ENCODE measurements around the gene TAF4.

The TAF4 gene

DNA sequence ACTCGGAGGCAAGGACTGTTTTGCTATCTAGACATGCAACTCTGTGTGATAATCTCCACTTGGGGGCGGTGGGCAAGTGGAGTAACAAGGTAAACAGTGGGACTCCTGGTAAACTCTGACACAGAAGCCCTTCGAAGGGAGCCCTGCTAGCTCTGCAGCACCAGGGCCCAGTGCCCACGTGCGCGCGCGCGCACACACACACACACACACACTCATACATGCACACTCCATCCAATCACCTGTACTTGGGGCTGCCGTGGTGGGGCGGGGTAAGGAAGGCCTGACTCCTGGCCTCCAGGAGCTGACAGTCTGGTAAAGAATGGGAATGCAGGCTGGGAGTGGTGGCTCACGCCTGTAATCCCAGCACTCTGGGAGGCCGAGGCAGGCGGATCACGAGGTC lies 36.4 kb downstream of the TAF4 start:
- Histone ChIP-seq H3K27me3 (ENCODE audit: insufficient read depth, low read length) (no peaks in the 10 kb centered on the region), H3K4me3 (ENCODE audit: low read depth, low read length) (no peak overlapping the region), H3K27ac (ENCODE audit: low read depth, low read length) (no peak overlapping the region), H3K79me2 (ENCODE audit: control insufficient read depth, insufficient read depth, low read length, unreplicated experiment) (peaks cover 46% of the 10 kb centered on the region), H3K36me3 (ENCODE audit: insufficient read depth, low read length) (no peaks in the 10 kb centered on the region), H2AFZ (ENCODE audit: low read length, unreplicated experiment) (no peak overlapping the region), H3K4me1 (ENCODE audit: control insufficient read depth, insufficient read depth, low read length, unreplicated experiment) (peaks cover 10% of the 10 kb centered on the region)

DNA sequence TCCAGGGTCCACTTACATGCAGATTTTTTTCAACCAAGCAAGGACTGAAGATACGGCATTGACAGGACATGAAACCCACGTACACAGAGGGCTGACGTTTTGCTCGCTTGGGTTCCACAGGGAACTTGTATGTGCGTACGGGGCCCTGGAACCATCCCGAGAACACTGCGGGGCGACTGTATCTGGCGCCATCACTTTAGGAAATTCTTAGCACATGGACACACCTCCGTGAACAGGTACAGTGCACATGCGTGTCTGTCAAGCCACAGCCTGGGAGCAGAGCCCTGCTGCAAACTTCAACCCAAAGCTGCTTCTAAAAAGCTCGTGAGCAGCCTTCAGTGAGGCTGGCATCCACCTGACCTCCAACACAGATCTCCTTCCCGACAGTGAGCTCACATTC lies 37.3 kb downstream of the TAF4 start:
- Histone ChIP-seq H3K4me1 (ENCODE audit: control insufficient read depth, insufficient read depth, low read length, unreplicated experiment) (peaks cover 10% of the 10 kb centered on the region), H3K27ac (ENCODE audit: low read depth, low read length) (no peak overlapping the region), H3K27me3 (ENCODE audit: insufficient read depth, low read length) (no peaks in the 10 kb centered on the region), H3K4me3 (ENCODE audit: low read depth, low read length) (no peak overlapping the region), H2AFZ (ENCODE audit: low read length, unreplicated experiment) (no peak overlapping the region), H3K79me2 (ENCODE audit: control insufficient read depth, insufficient read depth, low read length, unreplicated experiment) (peaks cover 46% of the 10 kb centered on the region), H3K36me3 (ENCODE audit: insufficient read depth, low read length) (no peaks in the 10 kb centered on the region)

DNA sequence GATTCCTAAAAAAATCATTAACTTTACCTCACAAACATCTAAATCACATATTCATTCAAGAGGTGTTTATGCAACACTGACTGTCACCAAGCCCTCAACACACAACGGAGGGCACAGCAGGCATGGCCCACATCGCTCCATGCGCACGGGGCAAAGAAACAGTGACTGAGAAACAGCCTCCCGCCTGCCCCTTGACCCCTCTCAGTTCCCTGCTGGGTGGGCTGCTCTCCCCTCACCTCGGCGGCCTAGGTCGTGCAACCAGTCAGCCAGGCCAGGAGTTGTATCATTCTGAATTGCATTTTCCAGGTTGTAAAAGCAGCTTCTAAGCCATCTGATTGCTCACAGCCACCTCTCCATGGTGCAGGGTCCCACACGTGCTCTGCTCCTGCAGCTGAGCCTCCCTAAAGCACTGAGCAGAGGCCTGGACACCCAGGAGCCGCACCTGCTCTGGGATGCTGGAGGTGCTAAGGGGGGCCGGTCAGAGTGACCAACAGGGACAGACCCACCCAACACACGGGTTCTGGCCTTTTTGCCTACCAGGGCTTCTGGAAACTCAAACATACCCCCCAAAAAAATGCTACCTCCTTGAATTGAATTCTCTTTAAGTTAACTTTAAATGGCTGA lies 37.9 kb downstream of the TAF4 start:
- H3K4me1 ChIP-seq (ENCODE audit: control insufficient read depth, insufficient read depth, low read length, unreplicated experiment) = peaks cover 10% of the 10 kb centered on the region
- H2AFZ ChIP-seq (ENCODE audit: low read length, unreplicated experiment) = no peak overlapping the region
- no peak overlapping the region for H3K27ac ChIP-seq (ENCODE audit: low read depth, low read length)
- H3K79me2 ChIP-seq (ENCODE audit: control insufficient read depth, insufficient read depth, low read length, unreplicated experiment) = peaks cover 42% of the 10 kb centered on the region
- H3K4me3 ChIP-seq (ENCODE audit: low read depth, low read length) = no peak overlapping the region
- H3K36me3 ChIP-seq (ENCODE audit: insufficient read depth, low read length) = no peaks in the 10 kb centered on the region
- no peaks in the 10 kb centered on the region for H3K27me3 ChIP-seq (ENCODE audit: insufficient read depth, low read length)

DNA sequence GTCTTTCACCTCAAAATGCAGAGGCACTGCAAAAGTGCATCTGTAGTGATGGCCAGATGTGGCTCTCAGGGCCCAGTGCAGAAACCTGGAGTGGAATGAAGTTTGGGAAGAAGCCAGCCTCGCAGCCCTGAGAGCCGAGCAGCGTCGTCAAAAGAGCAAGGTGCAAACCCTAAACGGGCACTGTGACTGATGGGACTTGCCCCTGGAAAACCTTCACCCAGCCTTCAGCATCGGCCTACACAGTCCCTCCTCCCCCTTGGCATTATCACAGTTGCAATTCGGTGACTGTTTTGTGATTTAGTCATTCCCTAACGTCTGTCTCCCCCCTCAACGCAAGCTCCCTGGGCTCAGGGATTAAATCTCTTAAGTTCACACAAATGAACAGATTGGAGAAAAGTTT lies 38.6 kb downstream of the TAF4 start:
- Histone ChIP-seq H3K36me3 (ENCODE audit: insufficient read depth, low read length) (no peaks in the 10 kb centered on the region), H3K79me2 (ENCODE audit: control insufficient read depth, insufficient read depth, low read length, unreplicated experiment) (peaks cover 46% of the 10 kb centered on the region), H3K27ac (ENCODE audit: low read depth, low read length) (no peak overlapping the region), H3K27me3 (ENCODE audit: insufficient read depth, low read length) (no peaks in the 10 kb centered on the region), H3K4me3 (ENCODE audit: low read depth, low read length) (no peak overlapping the region), H2AFZ (ENCODE audit: low read length, unreplicated experiment) (no peak overlapping the region), H3K4me1 (ENCODE audit: control insufficient read depth, insufficient read depth, low read length, unreplicated experiment) (peaks cover 10% of the 10 kb centered on the region)

DNA sequence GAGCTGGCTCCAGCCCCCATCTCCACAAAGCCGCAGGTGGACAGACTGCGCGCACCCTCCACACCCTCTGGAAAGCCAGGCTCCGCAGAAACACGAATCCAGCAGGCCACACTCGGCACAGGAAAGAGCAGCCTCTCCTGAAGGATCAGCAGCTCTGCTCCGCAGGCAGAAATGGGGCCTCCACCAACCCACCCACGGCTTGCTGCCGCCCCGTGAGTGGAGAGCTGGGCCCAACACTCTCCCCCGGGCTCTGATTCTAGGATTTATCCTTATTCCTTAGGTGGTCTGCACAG lies 39.2 kb downstream of the TAF4 start:
- Histone ChIP-seq H3K36me3 (ENCODE audit: insufficient read depth, low read length) (no peaks in the 10 kb centered on the region), H3K4me3 (ENCODE audit: low read depth, low read length) (no peak overlapping the region), H3K27ac (ENCODE audit: low read depth, low read length) (no peak overlapping the region), H3K4me1 (ENCODE audit: control insufficient read depth, insufficient read depth, low read length, unreplicated experiment) (peaks cover 10% of the 10 kb centered on the region), H3K79me2 (ENCODE audit: control insufficient read depth, insufficient read depth, low read length, unreplicated experiment) (peaks cover 44% of the 10 kb centered on the region), H3K27me3 (ENCODE audit: insufficient read depth, low read length) (no peaks in the 10 kb centered on the region), H2AFZ (ENCODE audit: low read length, unreplicated experiment) (no peak overlapping the region)

DNA sequence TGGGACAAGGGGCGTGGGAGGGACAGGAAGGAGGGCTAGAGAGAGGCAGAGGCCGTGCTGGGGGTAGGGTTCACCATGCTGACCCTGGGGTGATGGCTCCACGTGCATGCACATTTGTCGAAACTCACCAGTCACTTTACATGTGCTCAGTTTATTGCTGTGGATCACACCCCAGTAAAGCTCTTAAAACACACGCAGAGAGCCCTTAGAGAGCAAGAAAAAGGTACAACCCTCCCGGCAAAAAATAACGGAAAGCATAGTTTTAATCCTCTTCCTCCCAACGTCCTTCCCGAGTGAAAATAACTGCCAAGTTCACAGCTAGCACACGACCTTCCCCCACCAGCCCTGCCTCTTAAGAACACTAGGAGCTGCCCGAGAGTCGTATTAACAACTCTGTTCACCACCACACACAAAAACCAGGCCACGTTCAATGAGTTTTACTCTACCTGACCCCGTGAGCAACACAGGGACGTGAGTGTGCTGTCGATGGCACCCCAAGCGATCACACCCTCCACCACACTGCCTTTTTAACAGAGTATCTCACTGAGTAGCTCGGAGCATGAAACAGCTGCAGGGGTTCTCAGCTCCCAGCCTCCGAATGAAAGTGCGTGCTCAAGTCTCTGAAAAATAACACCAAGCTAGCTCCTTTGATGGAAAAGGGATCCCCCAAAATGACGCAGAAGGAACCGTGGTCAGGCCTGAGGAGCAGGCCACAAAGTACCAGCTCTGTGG lies 39.7 kb downstream of the TAF4 start:
- H3K79me2 ChIP-seq (ENCODE audit: control insufficient read depth, insufficient read depth, low read length, unreplicated experiment) = peaks cover 46% of the 10 kb centered on the region
- no peaks in the 10 kb centered on the region for H3K27me3 ChIP-seq (ENCODE audit: insufficient read depth, low read length)
- H2AFZ ChIP-seq (ENCODE audit: low read length, unreplicated experiment) = no peak overlapping the region
- H3K36me3 ChIP-seq (ENCODE audit: insufficient read depth, low read length) = no peaks in the 10 kb centered on the region
- H3K27ac ChIP-seq (ENCODE audit: low read depth, low read length) = no peak overlapping the region
- peaks cover 10% of the 10 kb centered on the region for H3K4me1 ChIP-seq (ENCODE audit: control insufficient read depth, insufficient read depth, low read length, unreplicated experiment)
- peak overlapping the region; percentile 21; the same call in 1 of the 2 replicates for H3K4me3 ChIP-seq (ENCODE audit: low read depth, low read length)

DNA sequence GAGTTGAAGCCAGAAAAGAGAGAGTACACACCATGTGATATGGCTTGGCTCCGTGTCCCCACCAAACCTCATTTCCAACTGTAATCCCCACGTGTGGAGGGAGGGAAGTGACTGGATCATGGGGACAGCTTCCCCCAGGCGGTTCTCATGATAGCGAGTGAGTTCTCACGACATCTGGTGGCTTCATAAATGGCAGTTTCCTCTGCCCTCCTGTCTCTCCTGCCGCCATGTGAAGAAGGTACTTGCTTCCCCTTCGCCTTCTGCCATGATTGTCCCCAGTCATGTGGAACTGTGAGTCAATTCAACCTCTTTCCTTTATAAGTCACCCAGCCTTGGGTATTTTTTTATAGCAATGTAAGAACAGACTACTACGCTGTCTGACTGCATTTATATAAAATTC lies 40.3 kb downstream of the TAF4 start:
- Histone ChIP-seq H3K79me2 (ENCODE audit: control insufficient read depth, insufficient read depth, low read length, unreplicated experiment) (peaks cover 44% of the 10 kb centered on the region), H3K27me3 (ENCODE audit: insufficient read depth, low read length) (no peaks in the 10 kb centered on the region), H3K4me1 (ENCODE audit: control insufficient read depth, insufficient read depth, low read length, unreplicated experiment) (peaks cover 10% of the 10 kb centered on the region), H3K36me3 (ENCODE audit: insufficient read depth, low read length) (no peaks in the 10 kb centered on the region), H2AFZ (ENCODE audit: low read length, unreplicated experiment) (no peak overlapping the region), H3K27ac (ENCODE audit: low read depth, low read length) (no peak overlapping the region), H3K4me3 (ENCODE audit: low read depth, low read length) (peak overlapping the region; percentile 21; the same call in 1 of the 2 replicates)

DNA sequence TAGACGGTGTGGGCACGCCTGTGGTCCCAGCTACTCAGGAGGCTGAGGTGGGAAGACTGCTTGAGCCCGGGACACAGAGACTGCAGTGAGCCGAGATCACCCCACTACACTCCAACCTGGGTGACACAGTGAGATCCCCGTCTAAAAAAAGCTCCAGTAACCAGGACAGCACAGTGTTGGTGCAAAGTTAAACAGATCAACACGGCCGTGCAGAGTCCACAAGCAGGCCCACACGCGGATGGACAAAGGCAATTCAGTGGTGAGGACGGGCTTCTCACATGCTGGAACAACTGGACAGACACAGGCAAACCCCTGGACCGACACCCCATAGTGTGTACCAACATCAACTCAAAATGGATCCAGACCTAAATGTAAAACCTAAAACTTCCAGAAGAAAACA lies 41.7 kb downstream of the TAF4 start:
- no peak overlapping the region for H2AFZ ChIP-seq (ENCODE audit: low read length, unreplicated experiment)
- peaks cover 10% of the 10 kb centered on the region for H3K4me1 ChIP-seq (ENCODE audit: control insufficient read depth, insufficient read depth, low read length, unreplicated experiment)
- H3K27ac ChIP-seq (ENCODE audit: low read depth, low read length) = no peak overlapping the region
- peaks cover 47% of the 10 kb centered on the region for H3K79me2 ChIP-seq (ENCODE audit: control insufficient read depth, insufficient read depth, low read length, unreplicated experiment)
- H3K27me3 ChIP-seq (ENCODE audit: insufficient read depth, low read length) = no peaks in the 10 kb centered on the region
- no peaks in the 10 kb centered on the region for H3K36me3 ChIP-seq (ENCODE audit: insufficient read depth, low read length)
- no peak overlapping the region for H3K4me3 ChIP-seq (ENCODE audit: low read depth, low read length)

DNA sequence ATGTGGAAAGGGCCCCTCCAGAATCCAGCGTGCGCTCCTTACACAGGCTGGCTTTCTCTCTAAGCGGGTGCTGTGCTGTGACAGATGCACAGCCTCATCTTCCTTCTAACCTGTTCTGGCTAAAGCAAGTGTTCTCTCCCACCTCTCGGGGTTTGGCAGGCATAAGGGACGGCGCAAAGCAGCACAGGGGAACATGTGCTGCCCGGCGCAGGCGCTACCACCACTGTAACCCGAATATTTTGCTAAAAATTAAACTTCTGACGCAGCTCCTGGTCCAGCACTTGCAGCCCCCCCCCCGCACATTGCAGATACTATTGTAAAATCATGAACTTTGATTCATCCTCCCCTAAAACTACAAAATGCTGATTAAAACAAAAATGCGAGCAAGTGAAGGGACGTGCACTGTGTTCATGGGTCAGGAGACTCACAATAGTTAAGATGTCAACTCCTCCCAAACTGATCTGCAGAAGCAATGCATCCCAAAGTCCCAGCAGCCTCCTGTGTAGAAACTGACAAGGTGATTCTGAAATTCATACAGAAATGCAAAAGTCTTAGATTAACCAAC lies 43.0 kb downstream of the TAF4 start:
- Histone ChIP-seq H3K4me1 (ENCODE audit: control insufficient read depth, insufficient read depth, low read length, unreplicated experiment) (peaks cover 10% of the 10 kb centered on the region), H2AFZ (ENCODE audit: low read length, unreplicated experiment) (no peak overlapping the region), H3K27ac (ENCODE audit: low read depth, low read length) (no peak overlapping the region), H3K4me3 (ENCODE audit: low read depth, low read length) (no peak overlapping the region), H3K36me3 (ENCODE audit: insufficient read depth, low read length) (no peaks in the 10 kb centered on the region), H3K27me3 (ENCODE audit: insufficient read depth, low read length) (no peaks in the 10 kb centered on the region), H3K79me2 (ENCODE audit: control insufficient read depth, insufficient read depth, low read length, unreplicated experiment) (peaks cover 41% of the 10 kb centered on the region)

DNA sequence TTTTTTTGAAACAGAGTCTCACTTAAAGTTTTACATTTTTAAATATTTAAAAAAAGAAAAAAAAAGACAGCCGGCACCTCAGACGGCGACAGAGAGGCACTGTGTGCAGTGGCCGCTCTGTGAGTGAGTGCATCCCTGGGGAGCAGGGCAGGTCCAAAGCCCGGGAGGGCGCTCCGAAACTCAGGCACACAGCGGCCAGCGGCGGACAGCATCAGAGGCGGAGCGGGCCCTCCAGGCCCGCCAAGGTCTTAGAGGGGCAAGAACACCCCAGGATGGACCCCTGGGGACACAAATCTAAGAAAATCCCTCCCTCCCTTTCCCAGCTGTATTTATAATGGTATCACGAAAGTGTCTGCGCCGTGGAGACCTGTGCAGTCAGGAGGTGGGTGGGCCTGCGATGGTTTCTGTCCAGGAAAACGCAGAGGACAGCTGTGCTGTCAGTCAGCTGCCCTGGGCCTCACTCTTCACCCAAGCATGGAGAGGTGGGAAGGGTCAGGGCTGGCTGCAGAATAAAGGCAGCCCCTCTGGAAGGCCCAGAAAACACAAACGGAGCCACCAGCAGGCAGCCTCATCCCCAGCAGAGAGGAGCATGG lies 43.8 kb downstream of the TAF4 start:
- no peak overlapping the region for H3K27ac ChIP-seq (ENCODE audit: low read depth, low read length)
- H3K79me2 ChIP-seq (ENCODE audit: control insufficient read depth, insufficient read depth, low read length, unreplicated experiment) = peaks cover 38% of the 10 kb centered on the region
- no peak overlapping the region for H3K4me3 ChIP-seq (ENCODE audit: low read depth, low read length)
- no peaks in the 10 kb centered on the region for H3K27me3 ChIP-seq (ENCODE audit: insufficient read depth, low read length)
- no peaks in the 10 kb centered on the region for H3K36me3 ChIP-seq (ENCODE audit: insufficient read depth, low read length)
- no peak overlapping the region for H2AFZ ChIP-seq (ENCODE audit: low read length, unreplicated experiment)
- peaks cover 4% of the 10 kb centered on the region for H3K4me1 ChIP-seq (ENCODE audit: control insufficient read depth, insufficient read depth, low read length, unreplicated experiment)

Data from ACC112 (cell line).